H9 (cell line): ENCODE measurements around the gene NCMAP. TPM values are rescaled to one million over a fixed set of nuclear protein-coding genes. Genes with fewer than 3 reads are reported as not detected.

Experiments
- DNase-seq: peaks from one replicate; pipeline ENCODE4 v3.0.0-alpha.2; 2017
- H2AFZ ChIP-seq: one replicate; pipeline ENCODE4 v1.6.1; 2013; ENCODE audit warnings: mild to moderate bottlenecking, low read length, control low read depth, moderate library complexity
- H2AK5ac ChIP-seq: 2 replicates; pipeline ENCODE4 v1.6.1; 2013; ENCODE audit warnings: low read length, control low read depth, mixed read lengths; ENCODE audit not compliant: insufficient read length
- H2BK120ac ChIP-seq: one replicate; pipeline ENCODE4 v1.6.1; 2013; ENCODE audit warnings: low read depth, mild to moderate bottlenecking, low read length, control low read depth, inconsistent platforms; ENCODE audit not compliant: poor library complexity, severe bottlenecking
- H2BK12ac ChIP-seq: 2 replicates; pipeline ENCODE4 v1.6.1; 2013; ENCODE audit warnings: low read length, control low read depth, mixed read lengths, low read depth; ENCODE audit not compliant: insufficient read length
- H2BK15ac ChIP-seq: 2 replicates; pipeline ENCODE4 v1.6.1; 2013; ENCODE audit warnings: low read depth, low read length, control low read depth
- H2BK20ac ChIP-seq: one replicate; pipeline ENCODE4 v1.6.1; 2013; ENCODE audit warnings: low read depth, mild to moderate bottlenecking, low read length, control low read depth, inconsistent platforms; ENCODE audit not compliant: poor library complexity, severe bottlenecking
- H2BK5ac ChIP-seq: 2 replicates; pipeline ENCODE4 v1.6.1; 2013; ENCODE audit warnings: low read length, control low read depth, mixed read lengths; ENCODE audit not compliant: insufficient read length
- H3K14ac ChIP-seq: 2 replicates; pipeline ENCODE4 v1.6.1; 2013; ENCODE audit warnings: low read length, control low read depth; ENCODE audit not compliant: insufficient read depth
- H3K18ac ChIP-seq: 2 replicates; pipeline ENCODE4 v1.6.1; 2013; ENCODE audit warnings: low read depth, mild to moderate bottlenecking, mixed read lengths, low read length, control low read depth; ENCODE audit not compliant: insufficient read length
- H3K23ac ChIP-seq: 2 replicates; pipeline ENCODE4 v1.6.1; 2013; ENCODE audit warnings: low read length, control low read depth, mixed read lengths, low read depth; ENCODE audit not compliant: insufficient read length
- H3K23me2 ChIP-seq: 2 replicates; pipeline ENCODE4 v1.6.1; 2013; ENCODE audit warnings: low read depth, mild to moderate bottlenecking, mixed read lengths, low read length, control low read depth; ENCODE audit not compliant: insufficient read length, poor library complexity, severe bottlenecking
- H3K27ac ChIP-seq: 2 replicates; pipeline ENCODE4 v1.5.1; 2013; ENCODE audit warnings: low read length, control low read depth, mixed read lengths, low read depth; ENCODE audit not compliant: insufficient read length
- H3K27me3 ChIP-seq: 2 replicates; pipeline ENCODE4 v1.6.1; 2013; ENCODE audit warnings: low read length, control low read depth, inconsistent platforms; ENCODE audit not compliant: insufficient read depth
- H3K4ac ChIP-seq: 2 replicates; pipeline ENCODE4 v1.6.1; 2013; ENCODE audit warnings: low read depth, mild to moderate bottlenecking, control low read depth, inconsistent platforms, low read length, moderate library complexity
- H3K4me1 ChIP-seq: 2 replicates; pipeline ENCODE4 v1.6.1; 2013; ENCODE audit warnings: low read length, control low read depth, inconsistent platforms; ENCODE audit not compliant: insufficient read depth
- H3K4me2 ChIP-seq: 2 replicates; pipeline ENCODE4 v1.6.1; 2013; ENCODE audit warnings: low read length, control low read depth, mixed read lengths; ENCODE audit not compliant: insufficient read length, insufficient read depth
- H3K56ac ChIP-seq: 2 replicates; pipeline ENCODE4 v1.6.1; 2013; ENCODE audit warnings: low read depth, mild to moderate bottlenecking, mixed read lengths, low read length, control low read depth; ENCODE audit not compliant: insufficient read length
- H3K79me1 ChIP-seq: 2 replicates; pipeline ENCODE4 v1.6.1; 2013; ENCODE audit warnings: low read depth, mild to moderate bottlenecking, moderate library complexity, low read length, control low read depth, inconsistent platforms; ENCODE audit not compliant: insufficient read depth, poor library complexity, severe bottlenecking
- H3K79me2 ChIP-seq: 2 replicates; pipeline ENCODE4 v1.6.1; 2013; ENCODE audit warnings: low read length, control low read depth, inconsistent platforms; ENCODE audit not compliant: insufficient read depth
- H3K9ac ChIP-seq: 2 replicates; pipeline ENCODE4 v1.6.1; 2013; ENCODE audit warnings: low read length, control low read depth, mixed read lengths; ENCODE audit not compliant: insufficient read length; ENCODE audit errors: extremely low read depth
- H3K9me3 ChIP-seq: one replicate; pipeline ENCODE4 v1.6.1; 2013; ENCODE audit warnings: low read depth, low read length, inconsistent platforms; ENCODE audit not compliant: control insufficient read depth
- H3T11ph ChIP-seq: one replicate; pipeline ENCODE4 v1.6.1; 2013; ENCODE audit warnings: mild to moderate bottlenecking, low read length, control low read depth, inconsistent platforms
- H4K20me1 ChIP-seq: one replicate; pipeline ENCODE4 v1.6.1; 2013; ENCODE audit not compliant: control insufficient read depth, insufficient read length, insufficient read depth
- H4K5ac ChIP-seq: 2 replicates; pipeline ENCODE4 v1.6.1; 2013; ENCODE audit warnings: low read depth, mild to moderate bottlenecking, mixed read lengths, low read length, control low read depth; ENCODE audit not compliant: insufficient read length
- H4K8ac ChIP-seq: replicated peaks from 2 replicates; pipeline ENCODE4 v1.6.1; 2013; ENCODE audit warnings: low read length, control low read depth, mixed read lengths, low read depth; ENCODE audit not compliant: insufficient read length
- H4K91ac ChIP-seq: 2 replicates; pipeline ENCODE4 v1.6.1; 2013; ENCODE audit warnings: low read depth, mild to moderate bottlenecking, moderate library complexity, mixed read lengths, low read length, control low read depth; ENCODE audit not compliant: insufficient read length
- H3K27ac Mint-ChIP-seq, 3 experiments: 2 replicates in 2 of 3; 3 replicates in 1 of 3; pipeline ENCODE4 v1.8.0; 2020 to 2021; ENCODE audit warnings: mixed read lengths in 3 of 3, mild to moderate bottlenecking in 1 of 3, moderate library complexity in 1 of 3
- H3K27me3 Mint-ChIP-seq: 2 replicates; pipeline ENCODE4 v1.8.0; 2021; ENCODE audit warnings: low read depth, mild to moderate bottlenecking, moderate library complexity, mixed read lengths
- H3K36me3 Mint-ChIP-seq, 3 experiments: 2 replicates in 2 of 3; 3 replicates in 1 of 3; pipeline ENCODE4 v1.8.0; 2020 to 2021; ENCODE audit warnings: low read depth in 3 of 3, mixed read lengths in 3 of 3; ENCODE audit not compliant: insufficient read depth in 1 of 3
- H3K4me1 Mint-ChIP-seq, 2 experiments: 2 replicates each; pipeline ENCODE4 v1.8.0; 2020; ENCODE audit warnings: mixed read lengths in 2 of 2
- H3K4me3 Mint-ChIP-seq, 2 experiments: 2 replicates in 1 of 2; 3 replicates in 1 of 2; pipeline ENCODE4 v1.8.0; 2020 to 2021; ENCODE audit warnings: mild to moderate bottlenecking in 2 of 2, mixed read lengths in 2 of 2, moderate library complexity in 1 of 2
- H3K9me3 Mint-ChIP-seq, 2 experiments: 2 replicates in 1 of 2; 3 replicates in 1 of 2; pipeline ENCODE4 v1.8.0; 2020; ENCODE audit warnings: mild to moderate bottlenecking in 2 of 2, mixed read lengths in 2 of 2, moderate library complexity in 1 of 2
- WGBS: extraction: QIAGEN DNeasy Blood & Tissue Kit; methylation state at CpG from one replicate; pipeline ENCODE4 v1.1.7; 2013; ENCODE audit warnings: missing lambda C conversion rate, low lambda C conversion rate, mixed read lengths; ENCODE audit not compliant: insufficient read length; ENCODE audit errors: extremely low coverage; 5-methylcytosine and 5-hydroxymethylcytosine counted together
- total RNA-seq: library from RNA; stranded (reverse); gene quantifications from 2 replicates; pipeline ENCODE4 v1.2.1, GENCODE V29; 2021
- TF ChIP-seq, protein P1 (sequence below): fragments of 200-600 bp; sonication (generic); conservative IDR thresholded peaks from 3 replicates; pipeline ENCODE4 v1.8.0; 2021; ENCODE audit warnings: antibody characterized with exemption, mild to moderate bottlenecking

Gene NCMAP
- total RNA-seq, 1 experiment from 2014 or later = 0.35 TPM

DNA sequence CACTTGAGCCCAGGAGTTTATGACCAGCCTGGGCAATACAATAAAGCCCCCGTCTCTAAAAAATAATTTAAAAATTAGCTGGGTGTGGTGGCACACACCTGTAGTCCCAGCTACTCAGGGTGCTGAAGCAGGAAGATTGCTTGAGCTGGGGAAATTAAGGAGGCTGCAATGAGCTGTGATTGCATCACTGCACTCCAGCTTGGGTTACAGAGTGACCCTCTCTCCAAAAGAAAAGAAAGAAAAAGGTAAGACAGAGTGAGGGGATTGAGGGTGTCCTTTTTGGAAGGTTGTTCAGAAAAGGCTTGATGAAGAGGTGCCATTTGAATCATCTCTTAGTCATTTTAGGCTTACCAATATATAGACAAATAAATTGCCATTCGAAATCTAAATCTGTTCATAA lies 83.2 kb downstream of the NCMAP start:
- Histone ChIP-seq H3K23me2 (peaks cover 5% of the 10 kb centered on the region), H4K8ac (no peak overlapping the region), H3K9ac (no peak overlapping the region), H2BK5ac (no peak overlapping the region), H3K79me1 (no peaks in the 10 kb centered on the region), H4K5ac (no peak overlapping the region), H2AFZ (no peak overlapping the region), H3K56ac (no peak overlapping the region), H3K9me3 (no peaks in the 10 kb centered on the region), H3K4me2 (no peak overlapping the region), H2BK20ac (no peak overlapping the region), H3K27ac (no peak overlapping the region), H4K91ac (no peak overlapping the region), H3K14ac (no peak overlapping the region), H4K20me1 (no peaks in the 10 kb centered on the region), H3K4me1 (no peaks in the 10 kb centered on the region), H2AK5ac (no peak overlapping the region), H2BK120ac (no peak overlapping the region), H3K23ac (no peak overlapping the region), H3T11ph (no peak overlapping the region), H3K4ac (no peak overlapping the region), H3K79me2 (peaks cover 7% of the 10 kb centered on the region), H2BK12ac (no peak overlapping the region), H2BK15ac (no peak overlapping the region), H3K27me3 (no peaks in the 10 kb centered on the region), H3K18ac (no peak overlapping the region)
- Mint-ChIP-seq H3K36me3 (peaks cover 0 to under 1% (median 0%) of the 10 kb centered on the region in 3 experiments; a peak in 1 of 7 replicates), H3K27ac (peak overlapping the region in 1 of 3 experiments; percentile 21; a peak in 1 of 7 replicates), H3K27me3 (peaks cover 7% of the 10 kb centered on the region), H3K4me1 (peaks cover 10% of the 10 kb centered on the region in 2 experiments), H3K4me3 (no peak overlapping the region), H3K9me3 (no peaks in the 10 kb centered on the region)
- WGBS = no CpG with 5 or more reads among the region's 2 CpGs
- DNase-seq = no peak
- TF ChIP-seq, protein P1, sequence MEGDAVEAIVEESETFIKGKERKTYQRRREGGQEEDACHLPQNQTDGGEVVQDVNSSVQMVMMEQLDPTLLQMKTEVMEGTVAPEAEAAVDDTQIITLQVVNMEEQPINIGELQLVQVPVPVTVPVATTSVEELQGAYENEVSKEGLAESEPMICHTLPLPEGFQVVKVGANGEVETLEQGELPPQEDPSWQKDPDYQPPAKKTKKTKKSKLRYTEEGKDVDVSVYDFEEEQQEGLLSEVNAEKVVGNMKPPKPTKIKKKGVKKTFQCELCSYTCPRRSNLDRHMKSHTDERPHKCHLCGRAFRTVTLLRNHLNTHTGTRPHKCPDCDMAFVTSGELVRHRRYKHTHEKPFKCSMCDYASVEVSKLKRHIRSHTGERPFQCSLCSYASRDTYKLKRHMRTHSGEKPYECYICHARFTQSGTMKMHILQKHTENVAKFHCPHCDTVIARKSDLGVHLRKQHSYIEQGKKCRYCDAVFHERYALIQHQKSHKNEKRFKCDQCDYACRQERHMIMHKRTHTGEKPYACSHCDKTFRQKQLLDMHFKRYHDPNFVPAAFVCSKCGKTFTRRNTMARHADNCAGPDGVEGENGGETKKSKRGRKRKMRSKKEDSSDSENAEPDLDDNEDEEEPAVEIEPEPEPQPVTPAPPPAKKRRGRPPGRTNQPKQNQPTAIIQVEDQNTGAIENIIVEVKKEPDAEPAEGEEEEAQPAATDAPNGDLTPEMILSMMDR = no peak
